ENCODE results near the gene PRDM11. TPM values are rescaled to one million over a fixed set of nuclear protein-coding genes. Genes with fewer than 3 reads are reported as not detected.
"Not testable (repeated sequence)": the region's sequence is repeated elsewhere in the genome, so short reads cannot be mapped to it uniquely, and the experiment has no call there.

Gene PRDM11
- total RNA-seq, 2 experiments from 2014 or later: 6.5 to 7.3 TPM

DNA sequence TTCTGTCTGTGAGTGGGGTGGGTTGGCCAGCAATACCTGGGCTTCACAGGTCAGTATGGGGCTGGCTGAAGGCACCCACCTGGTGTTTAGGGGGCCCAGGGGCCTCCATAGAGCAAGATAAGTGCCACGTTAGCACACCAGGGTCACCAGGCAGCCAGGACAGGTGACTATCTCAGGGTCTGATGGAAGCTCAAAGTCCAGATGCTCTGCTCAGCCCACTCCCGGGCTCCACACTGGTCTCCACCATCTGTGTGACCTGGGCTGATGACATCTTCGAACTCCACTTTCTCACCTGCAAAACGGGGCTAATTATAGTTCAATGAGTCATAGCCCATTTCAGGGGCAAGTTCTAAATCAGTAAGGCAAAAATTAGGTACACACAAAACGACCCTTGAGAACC is 39.4 kb upstream of the PRDM11 start:
- Mint-ChIP-seq H3K9me3 (no peaks in the 10 kb centered on the region), H3K4me1 (peaks cover 11% of the 10 kb centered on the region), H3K27me3 (peaks cover 6% of the 10 kb centered on the region), H3K27ac (no peak overlapping the region), H3K36me3 (no peaks in the 10 kb centered on the region), H3K4me3 (no peak overlapping the region)
- no peak for DNase-seq
- ATAC-seq (ENCODE audit: low read depth): no peak
- POLR2A ChIA-PET: interaction anchor here (4.9 kb wide), 1 partner anchor 170 kb away, joined by 29 read pairs; no protein-coding TSS in a partner anchor

DNA sequence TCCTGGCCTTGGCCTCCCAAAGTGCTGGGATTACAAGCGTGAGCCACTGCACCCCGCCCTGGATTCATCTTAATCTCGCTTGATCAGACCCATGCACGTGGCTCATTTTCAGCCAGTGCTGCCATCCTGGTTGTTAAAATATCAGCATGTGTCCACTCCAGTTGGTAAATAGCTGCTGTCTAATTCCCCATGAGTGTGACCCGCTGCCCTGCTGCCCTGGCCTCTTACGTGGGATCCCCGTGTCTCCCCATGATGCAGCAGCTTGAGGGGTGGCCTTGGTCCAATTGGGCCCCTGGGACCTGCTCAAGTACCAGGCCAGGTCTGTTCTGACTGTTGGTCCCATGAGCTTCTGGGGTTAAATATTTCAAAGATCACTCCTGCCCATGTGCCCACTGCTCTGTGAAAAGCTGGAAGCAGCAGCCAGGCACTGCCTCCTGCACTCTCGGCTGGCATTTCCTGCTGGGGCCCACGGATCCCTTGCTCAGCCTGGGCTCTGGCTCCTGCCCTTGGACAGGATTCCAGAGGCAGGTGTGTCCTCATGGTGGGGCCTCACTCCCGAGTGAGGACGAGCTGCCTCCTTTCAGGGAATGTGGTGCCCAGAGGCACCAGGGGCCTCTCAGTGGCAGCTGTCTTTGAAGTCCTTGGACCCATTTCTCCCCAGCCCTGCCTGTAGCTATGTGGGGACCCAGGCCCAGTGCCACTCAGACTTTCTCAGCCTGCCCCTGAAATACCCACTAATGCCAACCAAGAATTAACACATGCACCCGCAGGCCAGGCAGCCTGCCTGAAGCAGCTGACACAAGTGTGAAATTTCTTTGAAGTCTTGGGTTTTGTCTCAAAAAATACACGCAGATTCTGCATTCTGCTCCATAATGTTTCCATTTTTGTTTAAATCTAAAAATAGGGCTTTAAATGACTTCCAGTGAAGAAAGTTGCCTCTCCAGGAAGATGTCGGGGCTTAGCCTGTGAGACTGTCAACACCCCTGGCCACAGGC is 38.1 kb upstream of the PRDM11 start:
- H3K4me3 Mint-ChIP-seq: no peak overlapping the region
- ATAC-seq (ENCODE audit: low read depth): no peak
- POLR2A ChIA-PET: no interaction called here
- no peaks in the 10 kb centered on the region for H3K9me3 Mint-ChIP-seq
- H3K4me1 Mint-ChIP-seq: no peaks in the 10 kb centered on the region
- no peak overlapping the region for H3K27ac Mint-ChIP-seq
- DNase-seq: no peak
- H3K36me3 Mint-ChIP-seq: no peaks in the 10 kb centered on the region
- H3K27me3 Mint-ChIP-seq: peaks cover 20% of the 10 kb centered on the region

DNA sequence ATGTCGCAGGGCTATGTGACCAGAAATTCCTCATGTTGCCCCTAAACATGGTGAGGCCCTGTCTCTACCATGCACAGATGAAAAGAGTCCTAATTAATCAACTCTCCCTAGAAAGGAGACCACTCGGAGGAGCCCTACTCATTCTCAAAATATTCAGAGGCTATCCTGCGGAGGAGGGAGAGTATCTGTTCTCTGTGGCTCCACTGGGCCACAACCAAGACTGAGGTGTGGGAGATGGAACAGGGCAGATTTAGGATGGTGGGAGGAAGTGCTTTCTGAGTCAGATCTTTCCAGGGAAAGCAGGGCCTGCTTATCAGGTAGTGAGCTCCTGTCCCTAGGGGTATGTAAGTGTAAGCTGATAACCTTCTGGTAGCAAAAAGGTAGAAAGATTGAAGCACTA is 37.0 kb upstream of the PRDM11 start:
- DNase-seq: no peak

DNA sequence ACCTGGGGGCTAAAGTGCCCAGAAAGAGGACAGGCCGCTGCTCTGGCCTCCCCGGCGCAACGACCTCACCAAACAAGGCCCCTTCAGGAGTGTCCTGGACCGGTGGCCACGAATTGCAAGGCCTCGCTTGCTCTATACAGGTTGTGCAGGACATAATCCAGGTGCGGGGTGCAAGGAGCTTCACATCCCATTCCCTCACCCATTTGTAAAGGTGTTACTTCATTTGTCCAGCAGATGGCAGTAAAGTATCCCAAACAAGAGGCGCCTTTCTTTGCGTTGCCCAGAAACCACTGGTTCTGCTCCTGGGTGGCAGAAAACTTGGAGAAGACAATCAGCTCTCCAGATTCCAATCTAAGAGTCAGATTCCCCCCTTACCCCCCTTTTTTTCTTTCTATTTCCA is 35.9 kb upstream of the PRDM11 start:
- ATAC-seq (ENCODE audit: low read depth): no peak
- no peaks in the 10 kb centered on the region for H3K9me3 Mint-ChIP-seq
- peaks cover 27% of the 10 kb centered on the region for H3K27me3 Mint-ChIP-seq
- H3K4me1 Mint-ChIP-seq: no peaks in the 10 kb centered on the region
- POLR2A ChIA-PET: no interaction called here
- H3K27ac Mint-ChIP-seq: no peak overlapping the region
- no peak overlapping the region for H3K4me3 Mint-ChIP-seq
- no peaks in the 10 kb centered on the region for H3K36me3 Mint-ChIP-seq
- no peak for DNase-seq

More for the DNA sequence above, 37.0 kb upstream of the PRDM11 start:
- H3K27ac Mint-ChIP-seq: no peak overlapping the region
- ATAC-seq (ENCODE audit: low read depth): no peak
- POLR2A ChIA-PET: no interaction called here
- no peak overlapping the region for H3K4me3 Mint-ChIP-seq
- no peaks in the 10 kb centered on the region for H3K4me1 Mint-ChIP-seq
- H3K9me3 Mint-ChIP-seq: no peaks in the 10 kb centered on the region
- no peaks in the 10 kb centered on the region for H3K36me3 Mint-ChIP-seq
- peaks cover 26% of the 10 kb centered on the region for H3K27me3 Mint-ChIP-seq

DNA sequence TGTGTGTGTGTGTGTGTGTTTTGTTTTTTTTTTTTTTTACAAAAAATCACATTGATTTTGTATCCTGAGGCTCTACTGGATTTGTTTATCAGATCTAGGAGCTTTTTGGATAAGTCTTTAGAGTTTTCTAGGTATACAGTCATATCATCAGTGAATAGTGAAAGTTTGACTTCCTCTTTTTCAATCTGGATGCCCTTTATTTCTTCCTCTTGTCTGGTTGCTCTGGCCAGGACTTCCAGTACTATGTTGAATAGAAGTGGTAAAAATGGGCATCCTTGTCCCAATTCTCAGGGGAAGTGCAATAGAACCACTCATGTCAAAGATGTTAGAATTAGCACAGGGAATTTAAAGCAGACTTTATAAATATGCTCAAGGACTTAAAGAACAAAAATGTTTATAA is 32.6 kb upstream of the PRDM11 start:
- ATAC-seq (ENCODE audit: low read depth) (no peak), DNase-seq (no peak)
- Mint-ChIP-seq H3K4me1 (no peaks in the 10 kb centered on the region), H3K27ac (no peak overlapping the region), H3K9me3 (no peaks in the 10 kb centered on the region), H3K36me3 (no peaks in the 10 kb centered on the region), H3K27me3 (peaks cover 38% of the 10 kb centered on the region), H3K4me3 (no peak overlapping the region)
- POLR2A ChIA-PET: no interaction called here

DNA sequence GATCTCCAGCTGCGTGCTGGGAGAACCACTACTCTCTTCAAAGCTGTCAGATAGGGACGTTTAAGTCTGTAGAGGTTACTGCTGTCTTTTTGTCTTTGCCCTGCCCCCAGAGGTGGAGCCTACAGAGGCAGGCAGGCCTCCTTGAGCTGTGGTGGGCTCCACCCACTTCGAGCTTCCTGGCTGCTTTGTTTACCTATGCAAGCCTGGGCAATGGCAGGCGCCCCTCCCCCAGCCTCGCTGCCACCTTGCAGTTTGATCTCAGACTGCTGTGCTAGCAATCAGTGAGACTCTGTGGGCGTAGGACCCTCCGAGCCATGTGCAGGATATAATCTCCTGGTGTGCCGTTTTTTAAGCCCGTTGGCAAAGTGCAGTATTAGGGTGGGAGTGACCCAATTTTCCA is 18.6 kb upstream of the PRDM11 start:
- H3K4me3 Mint-ChIP-seq; H3K27ac Mint-ChIP-seq; H3K36me3 Mint-ChIP-seq; ATAC-seq (ENCODE audit: low read depth); H3K4me1 Mint-ChIP-seq; DNase-seq; POLR2A ChIA-PET; H3K9me3 Mint-ChIP-seq: not testable (repeated sequence)
- peaks cover 36% of the 10 kb centered on the region for H3K27me3 Mint-ChIP-seq

DNA sequence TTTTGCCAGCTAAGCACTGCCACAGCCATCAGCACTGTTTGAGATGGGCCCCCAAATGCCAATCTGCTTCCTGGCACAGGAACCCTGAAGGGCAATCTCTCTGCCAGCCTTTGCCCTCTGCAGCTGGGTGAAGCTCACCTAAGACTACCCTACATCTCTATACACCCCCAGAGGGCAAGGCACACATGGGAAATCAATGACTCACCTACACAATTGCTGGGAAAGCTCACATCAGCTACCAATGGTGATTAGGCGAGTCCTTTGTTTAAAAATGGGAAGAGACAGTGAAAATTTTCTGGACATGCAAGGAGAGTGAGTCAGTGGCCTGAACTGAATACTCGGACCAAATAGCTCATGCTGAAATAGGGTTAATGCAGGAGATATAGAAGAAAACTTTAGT is 12.6 kb upstream of the PRDM11 start:
- ATAC-seq (ENCODE audit: low read depth) (no peak), DNase-seq (no peak)
- H3K27ac Mint-ChIP-seq: no peak overlapping the region
- H3K9me3 Mint-ChIP-seq: peaks cover 6% of the 10 kb centered on the region
- peaks cover 53% of the 10 kb centered on the region for H3K27me3 Mint-ChIP-seq
- no peak overlapping the region for H3K4me3 Mint-ChIP-seq
- POLR2A ChIA-PET: no interaction called here
- peaks cover 2% of the 10 kb centered on the region for H3K4me1 Mint-ChIP-seq
- no peaks in the 10 kb centered on the region for H3K36me3 Mint-ChIP-seq

DNA sequence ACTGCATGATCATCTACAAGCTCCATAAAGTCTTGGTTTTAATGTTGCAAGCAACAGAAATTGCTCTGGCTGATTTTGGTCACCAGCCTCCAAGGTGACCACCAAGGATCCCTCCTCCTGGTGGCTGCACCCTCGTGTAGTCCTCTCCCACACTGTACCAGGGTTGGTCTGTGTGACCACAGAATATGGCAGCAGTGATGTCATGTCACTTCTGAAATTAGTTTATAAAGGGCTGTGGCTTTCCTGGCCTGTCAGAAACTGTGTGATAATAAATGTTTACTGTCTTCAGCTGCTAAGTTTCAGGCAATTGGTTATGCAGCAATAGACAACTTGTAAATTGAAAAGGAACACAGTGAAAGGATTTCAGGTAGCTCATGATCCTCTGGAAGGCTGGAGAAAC is 5.3 kb upstream of the PRDM11 start:
- Mint-ChIP-seq H3K4me1 (peaks cover 21% of the 10 kb centered on the region), H3K9me3 (no peaks in the 10 kb centered on the region), H3K4me3 (no peak overlapping the region), H3K27me3 (peaks cover 44% of the 10 kb centered on the region), H3K27ac (no peak overlapping the region), H3K36me3 (no peaks in the 10 kb centered on the region)
- POLR2A ChIA-PET: no interaction called here
- no peak for DNase-seq
- ATAC-seq (ENCODE audit: low read depth): peak; percentile 77

DNA sequence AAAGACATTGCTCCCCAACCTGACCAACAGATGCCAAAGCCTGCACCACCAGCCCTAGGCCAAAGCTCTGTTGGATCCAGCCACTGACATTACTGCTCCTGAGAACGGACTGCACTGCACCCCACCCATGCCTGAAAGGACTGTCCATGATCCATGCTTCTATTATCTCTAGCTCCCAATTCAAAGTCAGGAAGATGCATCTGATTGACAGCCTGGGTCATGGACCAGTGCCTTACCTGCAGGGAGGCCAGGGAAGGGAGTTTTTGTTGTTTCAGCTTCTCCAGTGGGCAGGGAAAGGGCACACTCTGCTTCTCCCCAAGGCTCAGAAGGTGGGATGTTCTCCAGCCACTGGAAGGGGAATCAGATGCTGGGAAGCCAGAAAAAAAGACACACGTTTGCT is 4.8 kb upstream of the PRDM11 start:
- POLR2A ChIA-PET: no interaction called here
- DNase-seq: no peak
- Mint-ChIP-seq H3K27me3 (peaks cover 44% of the 10 kb centered on the region), H3K9me3 (no peaks in the 10 kb centered on the region), H3K36me3 (no peaks in the 10 kb centered on the region), H3K4me1 (peaks cover 21% of the 10 kb centered on the region), H3K27ac (no peak overlapping the region), H3K4me3 (no peak overlapping the region)
- ATAC-seq (ENCODE audit: low read depth): no peak

DNA sequence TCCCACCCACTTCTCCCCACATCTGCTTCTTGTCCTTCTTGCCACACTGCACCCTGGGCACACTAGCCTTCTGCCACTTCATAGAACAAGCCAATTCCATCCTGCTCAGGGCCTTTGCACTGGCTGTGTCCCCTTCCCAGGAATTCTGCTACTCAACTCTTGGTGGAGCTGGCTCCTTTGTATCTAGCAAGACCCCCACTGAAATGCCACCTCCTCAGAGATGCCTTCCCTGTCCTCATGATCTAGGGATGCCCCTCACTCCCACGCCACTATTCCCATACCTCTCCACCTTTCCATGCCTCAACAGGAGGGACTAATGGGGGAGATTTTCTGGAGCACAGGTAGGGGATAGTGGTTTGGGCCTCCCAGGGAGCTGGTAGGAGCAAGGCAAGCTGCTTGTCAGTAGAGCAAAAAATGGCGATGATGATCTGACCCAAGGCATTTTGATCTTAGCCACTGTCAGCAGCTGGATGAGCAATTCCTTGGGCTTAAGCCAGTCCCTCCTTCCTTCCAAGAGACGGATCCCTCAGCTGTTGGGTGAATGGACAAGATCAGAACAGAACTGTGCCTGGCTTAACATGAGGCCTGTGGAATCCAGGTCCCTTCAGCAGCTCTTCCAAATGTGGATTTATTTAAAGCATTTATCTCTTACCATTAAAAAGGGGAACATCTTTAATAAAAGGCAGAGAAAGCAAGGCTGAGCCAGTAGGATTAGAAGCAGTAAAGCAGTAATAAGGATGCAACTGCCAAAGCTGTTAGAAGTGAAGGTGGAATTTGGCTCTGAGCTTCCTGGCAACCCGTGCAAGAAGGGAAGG is 4.0 kb upstream of the PRDM11 start:
- ATAC-seq (ENCODE audit: low read depth) (no peak), DNase-seq (no peak)
- Mint-ChIP-seq H3K36me3 (no peaks in the 10 kb centered on the region), H3K27me3 (peaks cover 44% of the 10 kb centered on the region), H3K4me1 (peaks cover 21% of the 10 kb centered on the region), H3K27ac (no peak overlapping the region), H3K4me3 (no peak overlapping the region), H3K9me3 (no peaks in the 10 kb centered on the region)
- POLR2A ChIA-PET: no interaction called here

DNA sequence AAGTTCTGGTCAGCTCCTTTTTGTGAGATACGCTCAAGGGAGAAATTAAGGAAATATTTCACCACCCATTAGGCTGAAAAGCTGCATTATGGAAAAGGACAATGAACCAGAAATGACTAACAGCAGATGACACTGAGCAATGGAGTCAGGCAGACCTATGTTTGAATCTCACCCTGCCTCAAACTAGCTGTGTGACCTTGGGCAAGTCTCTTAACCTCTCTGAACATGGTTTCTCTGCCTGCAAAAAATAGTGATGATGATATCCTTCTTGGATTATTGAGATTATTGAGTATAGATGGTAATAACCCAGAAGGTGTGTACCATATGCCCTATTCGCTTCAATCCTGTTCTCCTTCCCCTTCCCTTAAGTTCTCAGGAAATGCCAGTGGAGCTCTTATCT is 2.9 kb upstream of the PRDM11 start:
- H3K36me3 Mint-ChIP-seq: no peaks in the 10 kb centered on the region
- no peak overlapping the region for H3K4me3 Mint-ChIP-seq
- no peak overlapping the region for H3K27ac Mint-ChIP-seq
- peaks cover 40% of the 10 kb centered on the region for H3K27me3 Mint-ChIP-seq
- DNase-seq (no peak), ATAC-seq (ENCODE audit: low read depth) (no peak)
- H3K9me3 Mint-ChIP-seq: no peaks in the 10 kb centered on the region
- peaks cover 27% of the 10 kb centered on the region for H3K4me1 Mint-ChIP-seq
- POLR2A ChIA-PET: no interaction called here

DNA sequence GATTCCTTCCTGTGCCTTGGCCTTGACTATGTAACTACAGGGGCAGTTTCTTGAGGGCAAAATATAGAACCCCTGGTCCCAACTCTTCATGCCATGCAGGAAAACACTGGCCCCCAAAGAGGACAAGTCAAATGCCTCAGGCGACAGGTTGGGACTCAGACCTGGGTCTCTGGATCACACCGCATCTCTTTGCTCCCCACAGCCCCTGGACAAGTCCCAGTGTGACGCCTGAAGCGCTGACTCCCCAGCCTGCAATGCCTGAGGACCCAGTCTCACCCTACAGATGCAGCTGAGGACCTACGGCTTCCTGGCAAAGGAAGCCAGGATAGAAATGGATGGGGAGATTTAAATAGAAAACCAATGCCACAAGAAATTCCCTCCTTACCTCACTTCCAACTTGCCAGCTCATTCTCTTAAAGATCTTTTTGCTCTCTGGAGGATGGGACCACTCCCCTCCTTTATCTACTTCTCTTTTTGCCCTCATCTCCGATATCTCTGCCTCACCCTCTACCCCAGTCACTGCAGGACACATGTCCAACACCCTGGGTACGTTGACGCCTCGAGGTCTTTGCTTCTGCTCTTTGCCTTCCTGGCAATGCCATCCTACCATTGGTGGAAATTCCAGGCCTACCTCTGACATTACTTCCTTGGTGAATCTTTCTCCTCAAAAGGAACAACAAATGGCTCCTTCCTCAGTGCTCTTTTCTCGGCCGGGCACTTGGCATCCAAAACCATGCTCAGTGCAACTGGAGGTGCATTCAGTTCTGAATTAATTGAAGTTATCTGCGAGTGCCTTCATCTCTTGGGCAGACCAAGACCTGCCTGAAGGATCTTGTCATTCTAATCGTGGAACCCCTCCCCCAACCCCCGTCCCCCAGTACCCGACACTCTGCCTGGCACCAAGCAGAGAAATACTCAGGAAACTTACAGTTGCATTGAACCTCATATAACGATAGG is 2.0 kb upstream of the PRDM11 start:
- Mint-ChIP-seq H3K27ac (peak overlapping the region; percentile 9), H3K36me3 (peaks cover 2% of the 10 kb centered on the region), H3K27me3 (peaks cover 35% of the 10 kb centered on the region), H3K9me3 (no peaks in the 10 kb centered on the region), H3K4me3 (no peak overlapping the region), H3K4me1 (peaks cover 27% of the 10 kb centered on the region)
- no peak for ATAC-seq (ENCODE audit: low read depth)
- no peak for DNase-seq
- POLR2A ChIA-PET: interaction anchor here (1.1 kb wide), 1 partner anchor 160 kb away, joined by 3 read pairs; no protein-coding TSS in a partner anchor

DNA sequence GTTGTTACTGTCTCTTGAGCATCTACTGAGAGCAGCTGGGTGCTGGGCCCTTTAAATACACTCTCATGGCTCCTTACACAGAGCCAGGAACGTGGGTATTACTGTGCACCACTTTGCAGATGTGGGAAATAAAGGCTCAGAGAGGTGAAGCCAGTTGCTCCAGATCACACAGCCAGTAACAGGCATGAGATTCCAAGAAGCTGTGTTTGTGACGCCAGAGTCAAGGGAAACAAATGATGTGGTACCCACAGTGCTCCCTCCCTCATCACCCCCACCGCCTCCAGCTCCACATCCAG is 1.4 kb upstream of the PRDM11 start:
- no peak for DNase-seq
- peaks cover under 1% of the 10 kb centered on the region for H3K9me3 Mint-ChIP-seq
- H3K27me3 Mint-ChIP-seq: peaks cover 30% of the 10 kb centered on the region
- POLR2A ChIA-PET: interaction anchor here (1.1 kb wide), 1 partner anchor 160 kb away, joined by 3 read pairs; no protein-coding TSS in a partner anchor
- no peak overlapping the region for H3K27ac Mint-ChIP-seq
- no peak for ATAC-seq (ENCODE audit: low read depth)
- peaks cover 27% of the 10 kb centered on the region for H3K4me1 Mint-ChIP-seq
- no peak overlapping the region for H3K4me3 Mint-ChIP-seq
- peaks cover 3% of the 10 kb centered on the region for H3K36me3 Mint-ChIP-seq

Measured in activated naive CD8-positive, alpha-beta T cell treated with anti-CD3 and anti-CD28 coated beads, Interleukin-2, amount 10 ng/mL, durations not matched to agents 7 days and 5 days (primary cell).